GM06990 (cell line): ENCODE measurements around the gene AKAP13.

Experiments
- DNase-seq: peaks from one replicate; pipeline ENCODE4 v3.0.0-alpha.2; 2011; ENCODE audit not compliant: insufficient read length; ENCODE audit errors: extremely low read depth
- H3K27me3 ChIP-seq: replicated peaks from 2 replicates; pipeline ENCODE4 v1.6.0; 2011; ENCODE audit warnings: low read length; ENCODE audit not compliant: control insufficient read depth, insufficient read depth
- H3K36me3 ChIP-seq: 2 replicates; pipeline ENCODE4 v1.5.1; 2011; ENCODE audit warnings: low read length; ENCODE audit not compliant: control insufficient read depth, insufficient read depth
- H3K4me3 ChIP-seq: replicated peaks from 2 replicates; pipeline ENCODE4 v1.5.1; 2011; ENCODE audit warnings: low read depth, mild to moderate bottlenecking, control low read depth, low read length
- TF ChIP-seq, protein P1 (sequence below): IDR thresholded peaks from 2 replicates; pipeline ENCODE4 v1.5.1; 2011; ENCODE audit warnings: low read length, control low read depth, mild to moderate bottlenecking, inconsistent platforms; ENCODE audit not compliant: insufficient read depth, poor library complexity, severe bottlenecking

AKAP13 gene

DNA sequence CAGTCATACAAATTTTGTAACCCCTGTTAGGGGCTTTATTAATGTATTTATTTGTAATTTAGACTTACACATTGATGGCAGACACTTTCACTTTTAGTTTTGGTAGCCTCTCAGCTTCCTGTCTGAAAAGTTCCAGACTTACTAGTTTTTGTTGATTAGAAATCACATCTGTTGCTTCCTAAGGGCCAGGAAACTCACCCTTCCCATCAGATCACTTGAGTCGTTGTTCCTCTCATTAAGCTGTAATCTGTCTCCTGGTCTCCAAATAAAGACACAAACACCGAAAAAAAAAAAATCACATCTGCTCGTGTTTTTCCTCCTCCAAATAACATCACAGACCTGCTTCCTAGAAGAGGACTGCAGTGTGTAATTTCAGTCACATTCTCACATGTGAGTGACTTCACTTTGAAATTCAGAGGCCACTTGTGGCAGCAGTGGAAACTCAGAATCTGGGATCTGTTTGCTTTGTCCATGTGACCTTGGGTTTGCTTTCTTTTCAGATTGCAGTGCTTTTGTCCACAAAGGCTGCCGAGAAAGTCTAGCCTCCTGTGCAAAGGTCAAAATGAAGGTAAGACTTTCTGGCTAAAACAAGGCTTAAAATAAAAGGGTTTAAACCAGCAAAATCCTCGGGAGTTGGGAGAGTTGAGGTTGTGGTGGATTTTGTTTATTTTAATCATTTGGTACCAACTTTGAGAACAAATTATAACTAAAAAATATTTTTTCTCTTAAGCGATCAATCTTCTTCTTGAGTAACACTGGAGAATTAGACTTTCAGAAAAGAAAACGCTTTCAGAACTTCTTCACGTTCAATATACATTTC lies 327.3 kb downstream of the AKAP13 start:
- peak overlapping the region; percentile 40 for H3K4me3 ChIP-seq

DNA sequence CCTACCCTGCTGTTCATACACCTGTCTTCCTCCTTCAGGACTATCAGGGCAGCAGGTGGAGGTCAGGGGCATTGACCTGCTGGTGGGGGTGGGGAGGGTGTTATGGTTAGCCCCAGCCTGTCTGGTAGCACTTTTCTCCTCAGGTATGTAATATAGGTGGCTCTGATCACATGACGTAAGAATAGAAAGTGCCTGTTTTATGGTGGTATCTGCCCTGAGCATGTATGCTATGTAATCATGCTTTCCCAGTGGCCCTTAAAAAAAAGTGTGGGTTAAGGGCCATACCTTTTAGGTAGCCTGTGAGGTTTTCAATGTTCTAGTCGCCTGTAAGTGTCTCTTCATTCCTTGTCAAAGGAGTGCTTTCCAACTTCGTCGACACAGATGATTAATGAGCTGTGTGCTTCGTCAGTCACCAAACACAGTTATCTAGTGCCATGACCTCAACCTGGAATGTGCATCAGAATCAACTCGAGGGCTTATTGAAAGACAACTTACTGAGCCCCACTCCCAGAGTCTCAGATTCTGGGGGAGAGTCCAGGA lies 328.1 kb downstream of the AKAP13 start:
- Histone ChIP-seq H3K27me3 (no peaks in the 10 kb centered on the region), H3K36me3 (peaks cover 4% of the 10 kb centered on the region), H3K4me3 (peak overlapping the region; percentile 40)
- TF ChIP-seq, protein P1, sequence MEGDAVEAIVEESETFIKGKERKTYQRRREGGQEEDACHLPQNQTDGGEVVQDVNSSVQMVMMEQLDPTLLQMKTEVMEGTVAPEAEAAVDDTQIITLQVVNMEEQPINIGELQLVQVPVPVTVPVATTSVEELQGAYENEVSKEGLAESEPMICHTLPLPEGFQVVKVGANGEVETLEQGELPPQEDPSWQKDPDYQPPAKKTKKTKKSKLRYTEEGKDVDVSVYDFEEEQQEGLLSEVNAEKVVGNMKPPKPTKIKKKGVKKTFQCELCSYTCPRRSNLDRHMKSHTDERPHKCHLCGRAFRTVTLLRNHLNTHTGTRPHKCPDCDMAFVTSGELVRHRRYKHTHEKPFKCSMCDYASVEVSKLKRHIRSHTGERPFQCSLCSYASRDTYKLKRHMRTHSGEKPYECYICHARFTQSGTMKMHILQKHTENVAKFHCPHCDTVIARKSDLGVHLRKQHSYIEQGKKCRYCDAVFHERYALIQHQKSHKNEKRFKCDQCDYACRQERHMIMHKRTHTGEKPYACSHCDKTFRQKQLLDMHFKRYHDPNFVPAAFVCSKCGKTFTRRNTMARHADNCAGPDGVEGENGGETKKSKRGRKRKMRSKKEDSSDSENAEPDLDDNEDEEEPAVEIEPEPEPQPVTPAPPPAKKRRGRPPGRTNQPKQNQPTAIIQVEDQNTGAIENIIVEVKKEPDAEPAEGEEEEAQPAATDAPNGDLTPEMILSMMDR: no peak
- no peak for DNase-seq

More for the DNA sequence above, 327.3 kb downstream of the AKAP13 start:
- DNase-seq: no peak
- TF ChIP-seq, protein P1: no peak
- Histone ChIP-seq H3K27me3 (no peaks in the 10 kb centered on the region), H3K36me3 (peaks cover 4% of the 10 kb centered on the region; the same call in 1 of the 2 replicates)

DNA sequence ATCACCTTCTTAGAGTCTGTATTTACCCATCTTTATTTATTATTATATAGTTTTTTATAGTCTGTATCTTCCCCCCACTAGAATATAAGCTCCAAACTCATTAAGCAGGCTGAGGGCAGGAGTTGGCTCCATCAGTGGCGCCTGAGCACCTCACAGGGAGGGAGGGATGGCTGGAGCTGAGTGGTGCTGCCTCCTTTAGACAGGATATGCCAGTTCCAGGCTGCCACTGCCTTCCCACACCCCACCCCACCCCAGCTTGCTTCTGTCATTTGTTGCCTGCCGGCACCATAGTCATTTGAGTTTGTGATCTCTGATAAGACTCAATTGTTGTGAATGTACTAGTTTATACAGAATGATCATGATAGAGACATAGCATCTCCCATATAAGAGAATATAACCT lies 328.8 kb downstream of the AKAP13 start:
- TF ChIP-seq, protein P1: no peak
- DNase-seq: no peak
- H3K27me3 ChIP-seq: no peaks in the 10 kb centered on the region
- peaks cover 5% of the 10 kb centered on the region for H3K36me3 ChIP-seq
- no peak overlapping the region for H3K4me3 ChIP-seq

DNA sequence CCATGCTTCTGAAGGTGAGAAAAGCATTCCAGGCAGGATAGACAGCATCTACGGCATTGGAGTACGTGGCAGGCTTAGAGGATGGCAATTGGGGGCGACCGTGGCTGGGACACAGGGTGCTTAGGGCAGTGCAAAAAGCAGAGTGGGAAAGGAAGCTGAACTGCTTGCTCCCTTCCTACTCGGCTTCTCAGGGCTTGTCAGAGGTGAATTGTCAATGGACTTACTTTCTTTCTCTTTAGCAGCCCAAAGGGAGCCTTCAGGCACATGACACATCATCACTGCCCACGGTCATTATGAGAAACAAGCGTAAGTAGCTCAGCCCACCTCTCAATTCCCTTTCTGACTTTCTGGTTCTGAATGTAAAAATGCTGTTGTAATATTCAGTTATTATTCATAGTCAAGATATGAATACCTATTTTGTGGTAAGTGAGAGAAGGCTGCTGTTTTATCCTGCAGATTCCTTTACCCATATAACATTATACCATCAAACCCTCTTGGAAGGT lies 330.0 kb downstream of the AKAP13 start:
- DNase-seq: peak; percentile 81
- Histone ChIP-seq H3K36me3 (peaks cover 5% of the 10 kb centered on the region), H3K27me3 (no peaks in the 10 kb centered on the region), H3K4me3 (peak overlapping the region; percentile 47)
- TF ChIP-seq, protein P1: no peak

DNA sequence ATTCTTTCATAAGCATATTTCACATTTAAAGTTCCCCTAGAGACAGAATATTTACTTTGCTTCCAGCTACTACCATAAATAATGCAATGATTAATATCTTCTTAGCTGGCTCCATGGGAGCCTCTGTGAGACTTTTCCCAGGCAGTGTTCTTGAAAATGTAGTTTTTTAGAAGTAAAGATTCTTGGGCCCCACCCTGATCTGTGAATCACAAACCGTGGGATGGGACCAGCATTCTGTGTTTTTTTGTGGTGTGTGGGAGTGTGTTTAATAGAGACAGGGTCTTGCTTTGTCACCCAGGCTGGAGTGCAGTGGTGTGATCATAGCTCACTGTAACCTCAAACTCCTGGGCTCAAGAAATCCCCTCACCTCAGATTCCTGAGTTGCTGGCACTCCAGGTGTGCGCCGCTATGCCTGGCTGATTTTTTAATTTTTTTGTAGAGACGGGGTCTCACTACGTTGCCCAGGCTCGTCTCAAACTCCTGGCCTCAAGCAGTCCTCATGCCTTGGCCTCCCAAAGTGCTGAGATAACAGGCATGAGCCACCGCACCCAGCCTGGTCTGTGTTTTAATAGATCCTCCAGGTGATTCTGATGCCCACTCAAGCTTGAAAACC lies 331.3 kb downstream of the AKAP13 start:
- DNase-seq: no peak
- Histone ChIP-seq H3K4me3 (no peak overlapping the region), H3K27me3 (no peaks in the 10 kb centered on the region), H3K36me3 (peaks cover 5% of the 10 kb centered on the region)
- TF ChIP-seq, protein P1: no peak
